CD4-positive, alpha-beta T cell (primary cell): ENCODE results near the gene FAM171A1. TPM values are rescaled to one million over a fixed set of nuclear protein-coding genes. Genes with fewer than 3 reads are reported as not detected.

Experiments
- ATAC-seq: fragments of 200-7000 bp; cut with Tn5 transposase; one replicate; pipeline ENCODE4 v1.10.0; 2022; ENCODE audit warnings: mild to moderate bottlenecking; ENCODE audit not compliant: poor library complexity
- CTCF ChIA-PET: fragments of 350-600 bp; sonication (Branson Sonifier 250); formaldehyde crosslinking; loops from one replicate; lab custom pipeline; 2021; ENCODE audit warnings: antibody characterized with exemption, inconsistent platforms; lab: Charles Lee
- POLR2A ChIA-PET: fragments of 350-600 bp; sonication (Branson Sonifier 250); formaldehyde crosslinking; loops from one replicate; lab custom pipeline; 2021; ENCODE audit warnings: antibody characterized with exemption, inconsistent platforms; lab: Charles Lee
- DNase-seq, 14 experiments: peaks; one replicate each; pipeline ENCODE4 v3.0.0-alpha.2; 2013 to 2020; ENCODE audit warnings: mixed read lengths in 2 of 14
- H3K27ac ChIP-seq, 2 donors: one replicate each; pipeline versions ENCODE4 v1.5.1 to v1.7.0; 2013; ENCODE audit warnings: low read length in 2 of 2, low read depth in 1 of 2, mild to moderate bottlenecking in 1 of 2
- H3K27me3 ChIP-seq, 2 experiments: 1 replicate in 1 of 2; 2 replicates in 1 of 2; pipeline versions ENCODE4 v1.6.1 to v1.7.0; 2013; ENCODE audit warnings: low read length in 2 of 2, control low read depth in 1 of 2, mild to moderate bottlenecking in 1 of 2, moderate library complexity in 1 of 2; ENCODE audit not compliant: insufficient read depth in 2 of 2, control insufficient read depth in 1 of 2
- H3K36me3 ChIP-seq: one replicate; pipeline ENCODE4 v1.6.1; 2013; ENCODE audit warnings: low read length, control low read depth; ENCODE audit not compliant: insufficient read depth
- H3K4me1 ChIP-seq: one replicate; pipeline ENCODE4 v1.6.1; 2013; ENCODE audit warnings: low read length, control low read depth; ENCODE audit not compliant: insufficient read depth
- H3K4me3 ChIP-seq: one replicate; pipeline ENCODE4 v1.5.1; 2013; ENCODE audit warnings: mild to moderate bottlenecking, low read length, moderate library complexity
- H3K9me3 ChIP-seq, 2 experiments: 1 replicate in 1 of 2; 2 replicates in 1 of 2; pipeline versions ENCODE4 v1.6.1 to v1.7.0; 2013; ENCODE audit warnings: low read length in 2 of 2, mild to moderate bottlenecking in 2 of 2, control low read depth in 1 of 2, moderate library complexity in 1 of 2; ENCODE audit not compliant: control insufficient read depth in 1 of 2, insufficient read depth in 1 of 2
- H3K27ac Mint-ChIP-seq: one replicate; pipeline ENCODE4 v1.8.0; 2020; ENCODE audit warnings: mixed read lengths
- H3K27me3 Mint-ChIP-seq: one replicate; pipeline ENCODE4 v1.8.0; 2021; ENCODE audit warnings: mixed read lengths
- H3K36me3 Mint-ChIP-seq: one replicate; pipeline ENCODE4 v1.8.0; 2021; ENCODE audit warnings: low read depth, mixed read lengths
- H3K4me1 Mint-ChIP-seq: one replicate; pipeline ENCODE4 v1.8.0; 2021; ENCODE audit warnings: low read depth, mixed read lengths
- H3K4me3 Mint-ChIP-seq: one replicate; pipeline ENCODE4 v1.8.0; 2020; ENCODE audit warnings: mild to moderate bottlenecking, mixed read lengths
- H3K9me3 Mint-ChIP-seq: one replicate; pipeline ENCODE4 v1.8.0; 2020; ENCODE audit warnings: mixed read lengths
- CTCF ChIP-seq: fragments of 200-600 bp; IDR thresholded peaks from one replicate; pipeline ENCODE4 v1.8.0; 2022; ENCODE audit warnings: antibody characterized with exemption, mild to moderate bottlenecking
- intact Hi-C, 2 experiments: fragments of 100-400 bp; cut with DNase I in 1 of 2; cut with micrococcal nuclease in 1 of 2; formaldehyde crosslinking; loops; one replicate each; pipeline versions ENCODE4 v1.15.1 to v1.9.0; 2023 to 2025; cut with DNase I, micrococcal nuclease
- total RNA-seq, 174 experiments: library from RNA in 2 of 174; stranded (reverse) in 2 of 174; gene quantifications; one replicate each; pipeline ENCODE4 v1.2.3 and lab custom pipeline; 2021 to 2026

The FAM171A1 gene
- total RNA-seq, 2 experiments from 2014 or later: 1.8 to 2.6 TPM

DNA sequence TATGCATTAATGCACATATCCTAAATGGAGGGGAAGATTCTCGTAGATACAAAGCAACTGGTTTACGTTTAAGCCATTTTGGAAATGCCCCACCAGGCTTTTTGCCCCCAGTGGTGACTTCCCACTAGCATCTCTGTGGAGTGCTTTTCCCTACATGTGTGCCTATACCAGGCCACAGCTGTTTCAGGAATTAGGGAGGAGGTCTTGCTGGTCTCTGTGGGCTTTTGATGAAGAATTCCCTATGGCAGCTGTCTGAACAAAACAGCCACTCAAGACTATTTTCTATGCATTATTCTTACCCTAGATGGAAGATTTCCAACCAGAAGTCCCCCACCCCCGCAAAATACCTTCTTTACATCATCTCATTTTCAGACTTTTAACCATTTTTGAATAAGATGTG, 150.6 kb downstream of the FAM171A1 start:
- Histone ChIP-seq H3K36me3 (no peaks in the 10 kb centered on the region), H3K4me3 (no peak overlapping the region), H3K27ac (no peak overlapping the region), H3K27me3 (no peaks in the 10 kb centered on the region), H3K4me1 (no peaks in the 10 kb centered on the region), H3K9me3 (peaks cover 0 to 6% of the 10 kb centered on the region in 2 experiments)
- peaks cover 39% of the 10 kb centered on the region for H3K36me3 Mint-ChIP-seq
- H3K4me3 Mint-ChIP-seq: no peak overlapping the region
- ChIA-PET POLR2A (interaction anchor here (2.1 kb wide), 1 partner anchor 52 kb away, joined by 8 read pairs; the partner anchor contains the start of gene NMT2), CTCF (no interaction called here)
- H3K9me3 Mint-ChIP-seq: peaks cover 4% of the 10 kb centered on the region
- DNase-seq (no peak), ATAC-seq (no peak)
- no peaks in the 10 kb centered on the region for H3K4me1 Mint-ChIP-seq
- no peak overlapping the region for H3K27ac Mint-ChIP-seq
- TF ChIP-seq CTCF: no peak
- H3K27me3 Mint-ChIP-seq: no peaks in the 10 kb centered on the region
- intact Hi-C loops: no loop called here

GRCh38 chr10:15216700-15217099, 154.4 kb downstream of the FAM171A1 start:
- intact Hi-C loops: no loop called here
- no peak overlapping the region for H3K27ac Mint-ChIP-seq
- no peaks in the 10 kb centered on the region for H3K27me3 ChIP-seq

DNA sequence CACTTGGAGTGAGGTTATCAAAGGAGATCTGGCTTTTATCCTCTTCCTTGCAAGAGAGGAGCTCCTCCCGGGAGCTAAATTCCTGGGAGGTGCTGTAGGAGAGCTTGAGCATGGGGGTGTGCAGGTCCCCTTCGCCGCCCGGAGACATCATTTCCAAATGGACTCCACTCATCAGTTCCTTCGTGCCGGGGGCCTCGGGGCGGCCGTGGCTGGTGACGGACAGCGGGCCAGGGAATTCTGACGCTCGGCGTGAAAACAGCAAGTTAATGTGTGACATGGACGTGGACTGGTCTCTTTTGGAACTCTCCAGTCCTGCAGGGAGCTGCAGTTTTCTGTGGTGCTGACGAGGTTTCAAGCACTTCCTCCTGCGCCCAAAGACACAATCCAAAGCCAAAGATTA, 156.9 kb downstream of the FAM171A1 start:
- H3K27ac ChIP-seq: no peak overlapping the region

More at GRCh38 chr10:15216700-15217099, 154.4 kb downstream of the FAM171A1 start:
- TF ChIP-seq CTCF: no peak
- no peaks in the 10 kb centered on the region for H3K4me1 ChIP-seq
- ChIA-PET CTCF (no interaction called here), POLR2A (no interaction called here)
- Mint-ChIP-seq H3K4me3 (no peak overlapping the region), H3K27me3 (no peaks in the 10 kb centered on the region), H3K9me3 (no peaks in the 10 kb centered on the region), H3K4me1 (no peaks in the 10 kb centered on the region), H3K36me3 (peaks cover 46% of the 10 kb centered on the region)
- ATAC-seq (no peak), DNase-seq (no peak)
- H3K36me3 ChIP-seq: peaks cover 9% of the 10 kb centered on the region
- no peak overlapping the region for H3K4me3 ChIP-seq
- no peak overlapping the region for H3K27ac ChIP-seq
- peaks cover 0 to 6% of the 10 kb centered on the region in 2 experiments for H3K9me3 ChIP-seq

More for the DNA sequence above, 156.9 kb downstream of the FAM171A1 start:
- peaks cover 23% of the 10 kb centered on the region for H3K4me1 Mint-ChIP-seq
- no peaks in the 10 kb centered on the region for H3K27me3 Mint-ChIP-seq
- ChIA-PET CTCF (no interaction called here), POLR2A (no interaction called here)
- DNase-seq (no peak), ATAC-seq (no peak)
- H3K9me3 Mint-ChIP-seq: no peaks in the 10 kb centered on the region
- peaks cover 22% of the 10 kb centered on the region for H3K4me1 ChIP-seq
- no peak for TF ChIP-seq CTCF
- H3K36me3 Mint-ChIP-seq: peaks cover 29% of the 10 kb centered on the region
- H3K27me3 ChIP-seq: no peaks in the 10 kb centered on the region
- H3K4me3 ChIP-seq: no peak overlapping the region
- peaks cover 9% of the 10 kb centered on the region for H3K36me3 ChIP-seq
- no peak overlapping the region for H3K27ac Mint-ChIP-seq
- peaks cover 0 to 6% of the 10 kb centered on the region in 2 experiments for H3K9me3 ChIP-seq
- intact Hi-C loops: loop anchor here in 1 of 2 experiments (5.0 kb wide), 1 partner anchor 158 kb away; the partner anchor contains the start of gene FAM171A1
- H3K4me3 Mint-ChIP-seq: no peak overlapping the region
